Activated CD8-positive, alpha-beta memory T cell treated with anti-CD3 and anti-CD28 coated beads for 48 hours (primary cell): ENCODE results near the gene ANKRD44.

Experiments used
- DNase-seq, 3 experiments: peaks; one replicate each; pipeline ENCODE4 v3.0.0-alpha.2; 2020; ENCODE audit warnings: low read depth in 2 of 3, low spot score in 2 of 3

Gene ANKRD44

GRCh38 chr2:197184959-197185586, 125.5 kb downstream of the ANKRD44 start:
- DNase-seq: no peak

- no peak for DNase-seq
Observed at GRCh38 chr2:197183355-197183754, 127.2 kb downstream of the ANKRD44 start.

- DNase-seq: no peak
Observed at GRCh38 chr2:197182668-197183067, 127.9 kb downstream of the ANKRD44 start.

GRCh38 chr2:197181491-197181890, 129.1 kb downstream of the ANKRD44 start:
- DNase-seq: no peak

- DNase-seq: no peak
Observed at GRCh38 chr2:197179744-197180498, 130.7 kb downstream of the ANKRD44 start.

- DNase-seq: no peak
Observed at GRCh38 chr2:197176522-197176921, 134.1 kb downstream of the ANKRD44 start.

- no peak for DNase-seq
Observed at GRCh38 chr2:197174539-197175094, 136.0 kb downstream of the ANKRD44 start.

GRCh38 chr2:197171582-197171981, 139.0 kb downstream of the ANKRD44 start:
- DNase-seq: no peak

- DNase-seq: no peak
Observed at GRCh38 chr2:197170208-197170607, 140.4 kb downstream of the ANKRD44 start.

GRCh38 chr2:197168705-197169104, 141.9 kb downstream of the ANKRD44 start:
- peak in 2 of 3 experiments; percentile 27 to 29 for DNase-seq

- DNase-seq: no peak
Observed at GRCh38 chr2:197167608-197168314, 142.8 kb downstream of the ANKRD44 start.

- DNase-seq: no peak
Observed at GRCh38 chr2:197165020-197165419, 145.6 kb downstream of the ANKRD44 start.

- DNase-seq: no peak
Observed at GRCh38 chr2:197164141-197164754, 146.3 kb downstream of the ANKRD44 start.

- DNase-seq: no peak
Observed at GRCh38 chr2:197163712-197164140, 146.9 kb downstream of the ANKRD44 start.

GRCh38 chr2:197161774-197162173, 148.8 kb downstream of the ANKRD44 start:
- DNase-seq: no peak

GRCh38 chr2:197159661-197160211, 150.8 kb downstream of the ANKRD44 start:
- DNase-seq: no peak

- DNase-seq: no peak
Observed at GRCh38 chr2:197158591-197159550, 151.7 kb downstream of the ANKRD44 start.

GRCh38 chr2:197157879-197158537, 152.6 kb downstream of the ANKRD44 start:
- DNase-seq: no peak

- DNase-seq: no peak
Observed at GRCh38 chr2:197156771-197157170, 153.8 kb downstream of the ANKRD44 start.
